ENCODE measurements around the gene MALRD1.

DNA sequence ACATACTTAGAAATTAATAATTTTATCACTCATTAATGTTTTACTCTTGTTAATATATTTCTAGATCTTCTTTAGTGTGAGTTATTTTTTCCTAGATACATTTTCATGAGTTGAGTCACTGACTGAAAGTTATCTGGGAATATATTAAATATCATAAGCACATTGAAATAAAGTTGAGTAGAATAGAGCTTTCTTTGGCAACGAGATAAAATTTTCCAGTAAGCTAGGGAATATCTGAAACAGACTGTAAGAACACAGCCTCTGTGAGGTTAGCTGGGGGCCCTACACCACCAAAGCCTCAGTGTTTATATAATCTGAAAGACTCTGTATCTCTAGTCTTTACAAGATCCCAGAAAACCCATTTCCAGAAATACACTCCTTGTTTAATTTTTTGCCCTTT lies 419.8 kb downstream of the MALRD1 start:
- TF ChIP-seq, protein P1, sequence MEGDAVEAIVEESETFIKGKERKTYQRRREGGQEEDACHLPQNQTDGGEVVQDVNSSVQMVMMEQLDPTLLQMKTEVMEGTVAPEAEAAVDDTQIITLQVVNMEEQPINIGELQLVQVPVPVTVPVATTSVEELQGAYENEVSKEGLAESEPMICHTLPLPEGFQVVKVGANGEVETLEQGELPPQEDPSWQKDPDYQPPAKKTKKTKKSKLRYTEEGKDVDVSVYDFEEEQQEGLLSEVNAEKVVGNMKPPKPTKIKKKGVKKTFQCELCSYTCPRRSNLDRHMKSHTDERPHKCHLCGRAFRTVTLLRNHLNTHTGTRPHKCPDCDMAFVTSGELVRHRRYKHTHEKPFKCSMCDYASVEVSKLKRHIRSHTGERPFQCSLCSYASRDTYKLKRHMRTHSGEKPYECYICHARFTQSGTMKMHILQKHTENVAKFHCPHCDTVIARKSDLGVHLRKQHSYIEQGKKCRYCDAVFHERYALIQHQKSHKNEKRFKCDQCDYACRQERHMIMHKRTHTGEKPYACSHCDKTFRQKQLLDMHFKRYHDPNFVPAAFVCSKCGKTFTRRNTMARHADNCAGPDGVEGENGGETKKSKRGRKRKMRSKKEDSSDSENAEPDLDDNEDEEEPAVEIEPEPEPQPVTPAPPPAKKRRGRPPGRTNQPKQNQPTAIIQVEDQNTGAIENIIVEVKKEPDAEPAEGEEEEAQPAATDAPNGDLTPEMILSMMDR (IDR thresholded peaks at IDR 0.05), result no peak
- TF ChIP-seq POLR2A (IDR thresholded peaks at IDR 0.05), result no peak

Measured in uterus (tissue), 2 donors.